NCI-H128 (cell line): ENCODE measurements around the gene FMNL2.
"Not testable (repeated sequence)": the region's sequence is repeated elsewhere in the genome, so short reads cannot be mapped to it uniquely, and the experiment has no call there.

Experiments used
- DNase-seq: peaks from one replicate; lab custom pipeline; 2025; ENCODE audit not compliant: unreplicated experiment; lab: John Stamatoyannopoulos, UW

FMNL2 gene

DNA sequence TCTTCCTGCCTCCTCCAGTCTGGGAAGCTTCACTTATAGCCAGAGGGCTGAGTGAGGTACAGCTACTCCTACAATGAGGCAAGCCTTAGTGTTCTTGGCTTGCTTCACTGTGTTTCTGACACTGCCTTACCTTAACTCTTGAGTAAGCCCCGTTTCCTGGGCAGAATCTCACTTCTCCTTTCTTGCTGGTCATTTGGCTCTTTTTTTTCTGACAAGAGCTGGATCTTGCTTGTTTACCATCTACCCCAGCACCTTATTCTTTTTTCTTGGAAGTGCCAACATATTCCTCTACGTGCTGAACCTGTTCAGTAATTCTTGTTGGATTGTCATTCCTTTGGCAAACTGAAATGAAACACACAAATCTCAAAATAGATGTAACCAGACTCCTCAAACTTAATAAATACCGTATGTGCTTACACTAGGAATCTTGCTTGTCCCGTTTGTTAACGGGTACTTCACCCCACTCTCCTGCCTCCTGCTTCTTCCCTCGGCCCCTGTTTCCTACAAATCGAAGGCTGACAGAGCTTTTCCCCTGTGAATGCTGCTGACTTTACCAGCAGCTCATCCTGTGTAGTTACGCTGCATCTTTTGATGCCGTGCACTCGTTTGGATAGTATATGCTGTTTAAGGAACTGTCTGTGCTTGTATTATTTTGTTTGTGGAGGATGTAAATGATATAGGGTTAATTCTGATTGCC lies 132.2 kb downstream of the FMNL2 start:
- DNase-seq: no peak

DNA sequence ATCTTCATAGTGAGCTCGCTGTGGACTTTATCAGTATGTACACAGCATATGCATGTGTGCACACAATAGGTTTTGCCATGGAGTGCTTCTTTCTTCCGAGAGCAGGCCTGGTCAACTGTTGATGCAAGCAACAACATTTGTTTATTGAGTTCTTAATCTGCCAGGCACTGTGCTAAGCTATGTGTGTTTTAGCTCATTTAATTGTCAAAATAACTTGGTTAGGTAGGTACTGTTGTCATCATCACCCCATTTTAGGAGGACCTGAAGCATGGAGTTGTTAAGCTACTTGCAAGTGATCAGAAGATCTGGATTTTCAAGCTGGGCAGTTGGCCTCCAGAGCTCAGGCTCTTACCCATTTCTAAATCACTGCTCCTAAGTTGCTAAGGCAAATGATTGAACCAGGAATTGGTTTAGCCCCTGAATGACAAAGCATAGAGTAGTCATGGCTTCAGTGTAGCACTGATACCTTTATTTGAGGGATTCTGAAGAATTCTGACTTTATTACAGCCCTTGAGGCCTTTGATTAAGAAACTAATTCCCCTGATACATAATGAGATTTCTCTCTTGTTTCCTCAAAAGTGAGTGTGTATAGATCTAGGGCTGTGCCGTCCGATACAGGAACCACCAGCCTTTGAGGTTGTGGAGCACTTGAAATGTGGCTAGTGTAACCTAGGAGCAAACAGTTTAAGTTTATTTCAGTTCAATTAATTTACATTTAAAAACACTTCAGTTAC lies 132.9 kb downstream of the FMNL2 start:
- DNase-seq: no peak

DNA sequence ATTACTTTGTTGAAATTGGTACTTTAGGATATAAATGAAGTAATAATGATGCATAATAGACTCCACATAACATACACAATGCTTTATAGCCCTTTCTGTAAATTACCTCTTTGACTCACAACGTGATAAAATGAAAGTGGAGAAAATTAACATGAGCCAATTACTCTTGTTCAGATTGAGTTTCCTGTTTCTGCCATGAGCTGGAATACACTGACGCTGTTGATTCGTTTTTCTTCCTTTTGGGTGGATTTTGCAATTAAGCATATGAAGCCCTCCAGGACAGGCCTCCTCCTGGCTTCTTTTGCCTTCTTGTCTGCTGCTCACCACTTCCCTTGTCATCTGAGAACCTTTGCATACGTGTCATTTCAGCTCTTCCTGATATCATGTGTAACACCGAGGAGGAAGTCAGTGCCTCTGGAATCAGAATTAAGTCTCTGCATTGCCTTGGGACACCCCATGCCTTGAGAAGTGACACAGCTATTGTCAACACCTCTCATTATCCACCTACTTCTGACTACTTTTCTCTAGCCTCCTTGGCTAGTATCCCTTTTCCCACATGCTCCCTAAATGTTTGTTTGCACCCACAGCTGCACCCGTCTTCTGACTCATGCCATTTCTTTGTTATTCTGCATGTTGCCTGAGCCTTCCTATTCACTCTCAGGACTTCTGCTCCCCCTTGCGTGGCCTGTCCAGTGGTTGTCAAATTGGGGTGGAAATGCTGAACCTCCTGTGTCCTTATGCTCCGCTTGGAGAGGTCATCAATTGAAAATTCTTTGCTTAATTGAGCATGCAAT lies 134.1 kb downstream of the FMNL2 start:
- DNase-seq: no peak

DNA sequence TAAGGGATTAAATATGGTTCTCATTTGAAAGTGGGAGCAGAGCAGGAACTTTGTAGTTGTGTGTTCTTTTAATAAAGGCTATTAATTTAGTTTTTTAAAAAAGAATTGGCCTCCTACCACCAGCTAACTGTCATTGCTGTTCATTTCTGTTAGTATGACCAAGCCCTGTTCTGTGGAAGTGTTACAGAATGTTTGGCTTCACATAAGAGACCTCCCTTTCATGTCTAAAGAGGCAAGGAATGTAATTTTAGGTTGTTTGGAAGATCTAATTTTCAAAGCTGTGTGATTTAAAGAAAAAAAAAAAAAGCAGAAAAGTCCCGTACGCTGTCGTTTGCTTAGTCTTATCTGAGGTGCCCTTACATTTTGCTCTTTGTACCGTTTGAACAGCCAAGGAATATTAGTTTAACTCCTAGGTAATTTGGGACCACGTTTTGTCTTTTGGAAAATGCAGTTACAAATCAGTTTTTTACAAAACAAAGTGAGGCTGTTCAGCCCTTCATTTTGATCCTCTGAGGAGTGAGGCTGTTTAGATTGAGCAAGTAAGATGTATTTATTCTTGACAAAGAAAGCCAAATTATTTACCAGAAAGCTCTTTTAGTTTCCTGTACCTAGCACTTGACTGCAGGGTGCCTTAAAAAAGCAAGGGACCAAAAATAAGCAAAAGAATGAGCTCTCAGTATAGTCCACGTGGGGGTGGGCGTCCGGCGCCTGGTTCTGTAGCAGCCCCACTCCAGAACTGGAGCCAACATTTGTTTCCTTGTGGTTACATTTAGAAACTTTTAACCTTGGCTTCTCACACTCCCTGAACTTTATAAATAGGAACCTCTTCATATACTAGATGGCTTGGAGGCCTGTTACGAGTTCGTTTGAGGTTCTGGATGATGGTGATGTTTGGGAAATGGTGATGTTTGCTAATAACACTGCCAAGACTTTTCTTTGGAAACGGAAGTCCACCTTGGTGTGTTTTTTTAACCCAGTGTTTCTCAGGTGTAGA lies 136.2 kb downstream of the FMNL2 start:
- no peak for DNase-seq

DNA sequence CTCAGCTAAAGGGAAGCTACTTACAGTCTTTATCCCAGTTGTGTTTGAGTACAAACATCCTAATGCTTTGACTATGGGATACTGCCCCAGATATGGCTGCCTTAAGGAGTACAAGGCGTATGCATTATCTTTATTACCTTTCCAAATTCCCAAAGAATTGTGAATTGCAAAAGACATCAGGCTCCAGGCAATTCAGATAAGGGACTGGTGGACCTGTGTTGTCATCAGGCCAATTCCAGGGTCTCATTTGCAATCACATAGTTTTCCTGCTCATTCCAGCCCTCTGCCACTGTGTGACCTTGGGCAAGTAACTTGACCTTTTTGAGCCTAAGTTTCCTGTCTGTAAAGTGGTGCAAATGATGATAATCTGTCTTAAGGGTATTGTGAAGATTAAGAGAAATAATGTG lies 137.5 kb downstream of the FMNL2 start:
- DNase-seq: no peak

DNA sequence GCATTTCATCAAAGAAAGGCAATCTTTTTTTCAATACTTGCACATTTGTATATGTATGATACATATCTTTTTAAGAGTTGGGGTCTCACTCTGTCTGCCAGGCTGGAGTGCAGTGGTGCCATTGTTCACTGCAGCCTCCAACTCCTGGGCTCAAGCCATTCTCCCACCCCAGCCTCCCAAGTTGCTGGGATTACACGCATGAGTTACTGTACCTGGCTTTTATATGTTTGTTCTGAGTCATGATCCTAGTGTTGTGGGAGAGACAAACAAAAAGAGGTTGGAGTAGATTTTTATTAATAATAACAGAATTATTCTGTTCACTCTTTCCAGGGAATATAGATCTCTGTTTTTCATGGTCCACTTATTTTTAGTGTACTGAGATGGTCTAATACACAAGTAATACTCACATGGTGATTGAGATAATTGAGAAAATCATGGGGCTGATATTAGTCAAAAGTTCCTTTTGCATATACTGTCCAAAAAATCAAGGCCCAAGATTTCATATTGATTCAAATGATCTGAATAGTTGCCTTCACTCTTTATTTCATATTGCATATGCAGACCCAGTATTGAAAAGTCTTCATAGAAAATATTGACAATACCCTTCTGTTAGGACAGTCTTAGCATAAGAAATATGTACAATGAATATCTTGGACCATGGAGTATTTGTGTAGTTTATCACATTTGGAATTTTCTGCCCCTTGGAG lies 138.3 kb downstream of the FMNL2 start:
- DNase-seq: no peak

DNA sequence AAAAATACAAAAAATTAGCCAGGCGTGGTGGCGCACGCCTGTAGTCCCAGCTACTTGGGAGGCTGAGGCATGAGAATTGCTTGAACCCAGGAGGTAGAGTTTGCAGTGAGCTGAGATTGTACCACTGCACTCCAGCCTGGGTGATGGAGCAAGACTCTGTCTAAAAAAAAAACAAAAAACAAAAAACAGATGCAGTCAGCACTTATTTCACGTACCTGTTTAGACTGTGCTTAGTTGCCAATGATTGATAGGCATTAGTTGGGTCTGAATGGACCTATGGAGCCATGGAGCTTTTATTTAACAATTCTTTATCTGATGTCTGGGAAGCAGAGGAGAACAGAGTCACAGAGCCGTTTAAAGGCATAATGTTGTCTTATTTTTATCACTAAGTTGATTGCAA lies 139.5 kb downstream of the FMNL2 start:
- not testable (repeated sequence) for DNase-seq

DNA sequence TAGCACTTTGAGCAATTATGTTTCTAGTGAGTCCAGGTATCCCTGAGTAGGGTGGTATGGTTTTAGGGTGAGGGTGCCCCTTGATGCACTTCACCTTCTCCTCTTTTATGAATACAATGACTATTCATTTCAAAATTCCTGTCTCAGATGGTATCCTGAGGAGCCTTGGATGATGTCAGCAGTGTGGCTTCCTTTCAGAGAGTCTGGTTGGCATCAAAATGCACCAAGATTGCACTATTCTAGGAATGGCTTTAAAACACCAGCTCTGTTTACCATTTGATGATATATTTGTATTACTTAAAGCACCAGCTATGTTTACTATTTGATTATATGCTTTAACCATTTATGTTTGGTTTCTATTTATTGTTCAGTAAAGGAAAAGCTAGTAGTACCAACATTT lies 141.0 kb downstream of the FMNL2 start:
- DNase-seq: no peak

DNA sequence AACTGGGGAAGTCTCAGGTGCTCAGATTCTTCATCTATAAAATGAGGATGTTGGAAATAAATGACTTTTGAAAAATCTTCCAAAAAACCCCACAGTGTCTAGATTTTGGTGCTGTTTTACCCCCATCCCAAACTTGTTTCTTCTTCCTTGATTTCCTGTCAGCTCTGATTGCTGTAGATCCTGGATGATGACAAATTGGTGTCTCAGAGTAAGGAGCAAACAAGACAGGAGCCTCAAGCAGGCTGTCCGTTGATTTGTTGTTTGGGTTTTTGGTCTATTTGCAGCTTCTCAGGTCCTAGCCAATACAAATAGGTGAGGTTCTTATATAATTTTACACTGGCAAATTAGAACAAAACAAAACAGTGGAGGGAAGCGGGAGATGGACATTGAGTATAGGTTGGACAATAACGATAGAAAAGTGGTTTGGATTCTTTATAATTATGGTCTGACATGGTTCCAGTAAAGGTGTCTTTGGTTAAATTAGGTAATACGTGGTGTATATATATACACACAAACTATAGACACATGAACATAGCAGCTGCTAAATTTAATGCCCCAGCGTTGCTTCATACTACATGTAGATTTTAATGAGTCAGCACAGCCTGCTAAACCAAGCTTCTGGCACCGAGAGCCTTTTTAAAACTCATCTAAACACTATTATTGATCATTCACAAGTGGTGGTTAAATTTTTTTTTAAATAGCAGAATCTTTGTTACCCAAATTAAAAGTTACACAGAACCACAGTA lies 142.5 kb downstream of the FMNL2 start:
- DNase-seq: no peak

DNA sequence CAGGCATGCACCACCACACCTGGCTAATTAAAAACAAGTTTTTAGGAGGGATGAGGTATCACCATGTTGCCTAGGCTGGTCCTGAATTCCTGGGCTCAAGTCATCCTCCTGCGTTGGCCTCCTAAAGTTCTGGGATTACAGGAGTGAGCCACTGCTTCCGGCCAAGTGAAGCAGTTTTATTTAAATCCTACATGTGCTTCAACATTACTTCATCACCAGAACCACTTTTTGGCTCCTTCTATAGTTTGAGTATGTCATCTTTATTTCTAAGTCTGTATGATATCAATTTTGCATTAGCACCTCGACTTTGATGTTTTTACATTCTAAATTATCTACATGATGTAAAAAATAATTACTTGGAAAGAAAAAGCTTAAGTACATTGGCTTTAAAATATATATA lies 144.3 kb downstream of the FMNL2 start:
- DNase-seq: no peak

DNA sequence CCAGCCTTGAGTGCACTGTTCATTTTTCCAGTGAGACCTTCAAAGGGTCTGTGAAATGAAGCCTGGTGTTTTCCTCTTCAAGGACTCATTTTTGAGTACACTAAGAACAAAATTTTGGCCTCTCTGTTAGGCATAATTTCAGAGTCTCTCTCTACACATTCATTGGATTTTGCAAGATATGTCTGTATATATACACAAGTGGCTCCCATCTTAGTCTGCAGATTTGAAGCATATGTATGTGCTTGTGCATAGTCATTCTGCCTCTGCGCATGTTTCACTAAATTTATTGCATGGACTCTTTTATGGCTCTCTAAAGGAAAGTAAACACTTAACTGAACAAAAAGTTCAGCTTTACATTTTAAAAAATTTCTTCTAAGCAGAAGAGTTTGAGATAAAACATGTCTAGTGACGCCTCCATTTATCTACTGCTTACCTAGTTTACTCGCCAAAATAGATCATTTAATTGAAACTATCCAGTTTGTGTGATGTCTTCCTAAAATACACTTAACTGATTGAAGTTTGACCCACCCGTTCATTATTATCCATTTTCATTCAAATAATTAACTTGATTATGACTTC lies 145.9 kb downstream of the FMNL2 start:
- no peak for DNase-seq

DNA sequence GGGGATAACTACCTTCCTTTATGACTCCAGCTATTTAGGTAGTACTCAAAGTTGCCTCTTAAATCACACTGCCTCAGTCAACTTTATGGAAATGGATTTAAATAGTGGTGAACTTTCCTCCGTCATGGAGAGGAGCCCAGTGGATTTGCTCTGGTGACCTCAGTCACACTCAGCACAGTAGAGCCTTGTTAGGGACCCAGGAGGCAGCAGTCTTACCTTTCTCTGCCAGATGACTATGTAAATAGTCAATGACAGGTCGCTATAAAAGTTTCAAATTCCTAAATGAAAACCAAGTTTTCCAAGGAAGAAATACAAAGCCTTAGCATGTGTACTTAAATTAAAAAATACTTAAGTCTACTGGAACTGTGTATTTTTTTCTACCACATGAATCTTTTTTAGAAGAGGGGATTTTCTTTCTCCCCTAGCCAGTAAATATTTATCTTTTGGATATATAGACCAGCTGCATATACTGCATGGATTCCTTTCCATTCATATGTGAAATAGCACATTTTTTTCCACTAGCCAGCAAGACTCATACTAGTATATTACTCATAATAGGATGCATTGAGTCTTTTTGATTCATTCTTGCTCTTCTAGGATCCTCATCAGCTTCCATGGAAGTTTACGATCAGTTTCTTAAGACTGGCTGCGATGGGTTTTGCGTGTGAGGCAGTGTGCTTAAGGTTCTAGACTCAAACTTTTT lies 147.1 kb downstream of the FMNL2 start:
- no peak for DNase-seq

DNA sequence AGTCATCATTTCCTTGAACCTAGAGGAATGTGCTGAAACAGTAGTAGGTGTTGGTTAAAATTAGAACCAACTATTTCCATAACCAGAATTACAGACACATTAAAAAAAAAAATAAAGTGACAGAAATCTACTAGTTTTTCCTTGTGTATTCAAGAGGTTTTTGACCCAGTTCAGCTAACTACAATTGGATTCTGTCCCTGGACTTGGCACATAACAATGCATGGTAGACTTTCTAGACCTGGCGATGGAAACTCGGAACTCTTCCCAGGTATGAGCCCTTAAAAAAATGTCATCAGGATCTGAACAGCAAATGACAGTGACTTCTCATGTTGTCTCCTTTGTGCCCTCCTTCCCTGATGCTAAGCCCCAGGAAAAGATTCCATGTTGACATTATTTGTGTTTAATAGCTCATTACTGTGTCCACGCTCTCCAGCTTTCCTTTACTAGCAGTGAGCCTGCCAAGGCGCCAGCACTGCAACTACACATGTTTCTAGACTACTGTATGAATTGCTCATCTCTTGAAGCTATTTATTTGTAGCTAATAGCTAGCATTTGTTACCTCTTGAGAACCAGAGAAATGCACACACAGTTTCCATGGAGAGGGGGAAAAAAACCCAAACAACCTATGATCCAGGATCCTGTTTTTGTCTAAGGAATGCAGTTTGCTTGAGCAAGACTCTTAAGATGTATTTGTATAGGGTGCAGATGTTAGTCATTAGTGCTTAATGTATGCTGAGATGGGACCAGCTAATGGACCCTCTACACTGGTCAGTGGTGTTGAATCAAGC lies 148.5 kb downstream of the FMNL2 start:
- DNase-seq: no peak

DNA sequence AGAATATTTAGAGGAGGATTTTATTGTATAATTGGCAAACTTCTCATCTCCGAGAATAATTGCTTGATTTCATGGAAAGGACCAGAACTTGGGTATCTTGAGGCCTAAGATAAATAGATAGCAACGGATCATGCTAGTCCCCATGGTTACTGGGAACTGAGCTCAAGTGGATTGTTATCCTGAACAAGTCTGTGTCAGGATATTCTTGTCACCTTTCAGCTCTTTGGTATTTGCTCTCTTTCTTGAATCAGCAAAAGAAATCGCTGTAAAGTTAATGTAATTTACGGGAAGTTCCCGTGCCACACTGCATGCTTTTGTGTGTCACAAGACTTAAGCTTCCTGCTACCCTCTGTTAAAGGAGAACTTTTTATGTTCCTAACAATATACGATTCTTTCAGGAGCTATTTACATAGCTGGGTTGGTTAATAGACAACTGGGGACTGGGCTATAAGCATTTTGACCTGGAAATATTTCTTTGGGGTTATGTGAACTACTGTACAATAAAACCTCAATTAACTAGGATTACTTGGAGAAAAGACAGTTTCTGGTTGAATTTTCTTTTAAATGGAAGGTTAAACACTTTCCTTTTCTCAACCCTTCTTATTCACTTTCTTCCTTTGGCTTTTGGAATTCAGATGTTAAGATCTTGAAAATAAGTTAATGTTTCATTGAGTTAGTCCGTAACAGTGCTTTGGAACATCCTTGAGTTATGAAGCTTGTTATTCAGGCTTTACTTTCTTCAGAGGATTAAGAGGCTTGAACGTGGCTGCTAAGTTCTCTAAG lies 151.2 kb downstream of the FMNL2 start:
- no peak for DNase-seq

DNA sequence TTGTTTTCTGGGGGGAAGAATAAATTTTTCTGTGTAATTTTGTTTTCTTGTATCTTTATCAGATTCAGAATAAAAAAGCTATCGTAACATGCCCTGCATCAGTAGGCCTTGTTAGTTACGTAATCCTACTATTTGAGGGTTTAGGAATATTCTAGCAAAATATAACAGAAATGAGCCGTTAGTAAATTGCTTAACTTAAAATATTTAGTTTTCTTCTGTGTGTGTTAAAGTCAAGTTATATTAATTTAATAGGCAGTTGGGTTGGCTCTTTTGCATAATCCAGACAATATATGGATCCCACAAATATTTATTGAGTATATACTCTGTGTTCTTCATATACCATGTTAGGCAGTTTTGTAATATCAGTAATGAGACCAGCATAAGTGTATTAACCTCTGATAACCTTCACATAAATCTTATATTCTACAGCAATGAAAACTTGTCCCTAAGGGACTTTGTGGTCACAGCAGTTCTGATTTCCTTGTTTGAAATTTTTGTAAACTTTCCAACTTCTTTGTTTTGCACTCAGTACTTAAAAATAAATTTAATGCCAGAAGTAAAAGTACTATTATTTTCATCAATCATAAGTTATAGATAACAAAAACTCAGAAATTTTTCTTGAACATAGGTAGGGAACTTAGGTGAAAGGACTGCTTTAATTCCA lies 151.9 kb downstream of the FMNL2 start:
- no peak for DNase-seq

DNA sequence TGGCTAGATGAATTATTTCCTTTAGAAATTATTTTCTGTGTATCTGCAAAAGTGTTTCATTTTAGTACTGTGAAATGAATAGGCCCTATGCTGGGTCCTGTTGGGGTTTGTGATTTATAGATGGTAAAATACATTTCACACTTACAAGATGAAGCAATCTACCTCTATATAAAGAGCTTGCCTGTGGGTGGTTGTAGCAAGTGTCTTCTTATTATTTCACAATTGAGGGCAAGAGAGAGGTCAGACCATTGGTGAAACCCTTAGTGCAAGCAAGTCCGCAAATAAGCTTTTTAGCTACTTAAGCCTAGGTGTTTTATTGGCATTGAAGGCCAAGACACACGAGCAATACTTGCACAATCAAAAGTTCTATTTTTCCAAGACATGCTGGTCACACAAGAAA lies 153.1 kb downstream of the FMNL2 start:
- DNase-seq: no peak
